GM12878 (cell line): ENCODE data around the gene CCDC51. TPM values are rescaled to one million over a fixed set of nuclear protein-coding genes. Genes with fewer than 3 reads are reported as not detected.
A peak's percentile ranks its signal among the peaks of the same experiment; 100 is the strongest.

Experiments used
- CHD2 ChIP-seq: IDR thresholded peaks from 2 replicates; pipeline ENCODE4 v1.6.1; 2011; ENCODE audit warnings: low read depth, low read length, improper control_type of control experiment, borderline replicate concordance
- CHD4 ChIP-seq: fragments of 200-600 bp; sonication (generic); IDR thresholded peaks from 2 replicates; pipeline ENCODE4 v1.6.1; 2016; ENCODE audit warnings: mild to moderate bottlenecking
- HDAC2 ChIP-seq: fragments of 200-600 bp; sonication (generic); IDR thresholded peaks from 2 replicates; pipeline ENCODE4 v1.6.1; 2017
- NFXL1 ChIP-seq: fragments of 450-650 bp; IDR thresholded peaks from 2 replicates; pipeline ENCODE4 v1.6.1; 2017; ENCODE audit warnings: antibody characterized with exemption, mild to moderate bottlenecking, borderline replicate concordance
- SMC3 ChIP-seq: IDR thresholded peaks from 2 replicates; pipeline ENCODE4 v1.6.1; 2011; ENCODE audit warnings: low read length, improper control_type of control experiment, borderline replicate concordance
- SREBF1 ChIP-seq: IDR thresholded peaks from 2 replicates; pipeline ENCODE4 v1.6.1; 2012; ENCODE audit warnings: mild to moderate bottlenecking, low read length
- SUPT20H ChIP-seq: IDR thresholded peaks from 2 replicates; pipeline ENCODE4 v1.6.1; 2011; ENCODE audit warnings: low read depth, mild to moderate bottlenecking, low read length, moderate library complexity, borderline replicate concordance; ENCODE audit not compliant: control insufficient read depth
- SUZ12 ChIP-seq: fragments of 200-600 bp; sonication (generic); IDR thresholded peaks from one replicate; pipeline ENCODE4 v1.6.1; 2018; ENCODE audit warnings: antibody characterized with exemption, mild to moderate bottlenecking; ENCODE audit not compliant: unreplicated experiment
- TAF1 ChIP-seq: IDR thresholded peaks from 2 replicates; pipeline ENCODE4 v1.6.1; 2011; ENCODE audit warnings: mild to moderate bottlenecking, low read depth, low read length, borderline replicate concordance
- ZNF207 ChIP-seq: fragments of 450-650 bp; IDR thresholded peaks from 2 replicates; pipeline ENCODE4 v1.6.1; 2014; ENCODE audit warnings: antibody characterized with exemption, mild to moderate bottlenecking, borderline replicate concordance
- ZNF24 ChIP-seq: fragments of 450-650 bp; IDR thresholded peaks from 2 replicates; pipeline ENCODE4 v1.6.1; 2017; ENCODE audit warnings: antibody characterized with exemption, mild to moderate bottlenecking
- polyA plus RNA-seq, 11 experiments: library from polyadenylated mRNA; depleted of rRNA in 4 of 11; unstranded in 6 of 11; stranded (reverse) in 5 of 11; fragments of >200 nt; fragmentation: Nextera tagmentation in 4 of 11; fragmentation: Illumina TruSeq in 1 of 11; extraction: Ambion mirVana in 4 of 11; extraction: Trizol in 1 of 11; gene quantifications; 1 replicate in 1 of 11; 2 replicates in 10 of 11; pipeline versions ENCODE4 v1.2.1 to v1.2.3, GENCODE V29; 2011 to 2016; ENCODE audit warnings: inconsistent platforms in 2 of 11, missing spikeins in 2 of 11, low read depth in 1 of 11
- total RNA-seq, 4 experiments: library from RNA; depleted of rRNA in 3 of 4; stranded (reverse); fragments of >200 nt in 3 of 4; fragmentation: Illumina TruSeq in 1 of 4; extraction: Trizol in 1 of 4; gene quantifications; 2 replicates each; pipeline versions ENCODE4 v1.2.1 to v1.2.3, GENCODE V29; 2013 to 2021
- TF ChIP-seq, protein P1 (sequence below): fragments of 450-650 bp; formaldehyde crosslinking; IDR thresholded peaks from 2 replicates; pipeline ENCODE4 v1.5.0; 2022; ENCODE audit warnings: mild to moderate bottlenecking, missing genetic modification characterization
- TF ChIP-seq, protein P2 (sequence below): IDR thresholded peaks from 2 replicates; pipeline ENCODE4 v1.6.1; 2012; ENCODE audit warnings: mild to moderate bottlenecking, low read depth, low read length
- TF ChIP-seq, protein P3 (sequence below): fragments of 450-650 bp; IDR thresholded peaks from 2 replicates; pipeline ENCODE4 v1.6.1; 2017; ENCODE audit warnings: mild to moderate bottlenecking, moderate library complexity
- TF ChIP-seq, protein P4 (sequence below): fragments of 450-650 bp; formaldehyde crosslinking; IDR thresholded peaks from 2 replicates; pipeline ENCODE4 v1.4.0; 2022; ENCODE audit warnings: mild to moderate bottlenecking, moderate library complexity

Gene CCDC51
- total and polyA plus RNA-seq, 10 of the 15 experiments (the other 5 are each of a cell fraction or from before 2014, with no cell fraction given), result 10.6 to 54.9 (median 28.5) TPM

DNA sequence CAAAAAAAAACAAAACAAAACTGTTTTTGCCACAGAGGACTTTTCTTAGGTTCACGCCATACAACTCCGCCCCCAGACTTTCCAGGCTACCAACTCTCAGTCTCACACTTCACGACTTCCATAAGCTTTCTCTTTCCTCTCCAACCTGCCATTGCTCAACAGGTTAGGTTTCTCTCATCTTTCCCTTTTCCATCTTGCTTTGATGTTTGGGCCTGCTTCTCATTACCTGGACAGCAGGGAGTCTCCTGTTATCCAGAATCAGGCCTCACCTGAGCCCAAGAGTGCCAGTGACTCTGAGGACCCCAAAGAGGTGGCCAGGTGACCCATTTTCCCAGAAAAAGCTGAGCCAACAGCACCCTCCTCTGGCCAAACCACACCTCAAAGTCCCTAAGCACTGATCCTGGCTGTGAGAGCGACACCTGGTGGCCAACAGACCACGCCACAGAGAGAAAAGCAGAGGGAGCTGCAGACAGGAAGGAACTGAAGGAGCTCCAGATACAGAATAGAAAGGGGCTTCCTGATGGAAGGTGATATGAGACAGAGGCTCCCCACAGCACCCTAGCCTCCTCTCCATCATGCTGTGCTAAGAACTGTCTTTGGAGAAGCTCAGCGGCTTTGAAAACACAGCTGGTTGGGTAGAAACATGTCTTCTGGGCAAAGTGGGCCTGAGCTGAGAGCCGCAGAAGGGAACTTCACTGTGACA is 4.0 kb downstream of the CCDC51 start (continued):
- TF ChIP-seq, protein P1, sequence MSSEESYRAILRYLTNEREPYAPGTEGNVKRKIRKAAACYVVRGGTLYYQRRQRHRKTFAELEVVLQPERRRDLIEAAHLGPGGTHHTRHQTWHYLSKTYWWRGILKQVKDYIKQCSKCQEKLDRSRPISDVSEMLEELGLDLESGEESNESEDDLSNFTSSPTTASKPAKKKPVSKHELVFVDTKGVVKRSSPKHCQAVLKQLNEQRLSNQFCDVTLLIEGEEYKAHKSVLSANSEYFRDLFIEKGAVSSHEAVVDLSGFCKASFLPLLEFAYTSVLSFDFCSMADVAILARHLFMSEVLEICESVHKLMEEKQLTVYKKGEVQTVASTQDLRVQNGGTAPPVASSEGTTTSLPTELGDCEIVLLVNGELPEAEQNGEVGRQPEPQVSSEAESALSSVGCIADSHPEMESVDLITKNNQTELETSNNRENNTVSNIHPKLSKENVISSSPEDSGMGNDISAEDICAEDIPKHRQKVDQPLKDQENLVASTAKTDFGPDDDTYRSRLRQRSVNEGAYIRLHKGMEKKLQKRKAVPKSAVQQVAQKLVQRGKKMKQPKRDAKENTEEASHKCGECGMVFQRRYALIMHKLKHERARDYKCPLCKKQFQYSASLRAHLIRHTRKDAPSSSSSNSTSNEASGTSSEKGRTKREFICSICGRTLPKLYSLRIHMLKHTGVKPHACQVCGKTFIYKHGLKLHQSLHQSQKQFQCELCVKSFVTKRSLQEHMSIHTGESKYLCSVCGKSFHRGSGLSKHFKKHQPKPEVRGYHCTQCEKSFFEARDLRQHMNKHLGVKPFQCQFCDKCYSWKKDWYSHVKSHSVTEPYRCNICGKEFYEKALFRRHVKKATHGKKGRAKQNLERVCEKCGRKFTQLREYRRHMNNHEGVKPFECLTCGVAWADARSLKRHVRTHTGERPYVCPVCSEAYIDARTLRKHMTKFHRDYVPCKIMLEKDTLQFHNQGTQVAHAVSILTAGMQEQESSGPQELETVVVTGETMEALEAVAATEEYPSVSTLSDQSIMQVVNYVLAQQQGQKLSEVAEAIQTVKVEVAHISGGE (CRISPR knock-in tag), result no peak
- TF ChIP-seq SREBF1 (no peak), CHD2 (no peak), SUZ12 (no peak), SUPT20H (no peak), NFXL1 (no peak), TAF1 (no peak), HDAC2 (no peak), ZNF24 (no peak), ZNF207 (no peak), SMC3 (peak; percentile 100), CHD4 (no peak)
- TF ChIP-seq, protein P2, sequence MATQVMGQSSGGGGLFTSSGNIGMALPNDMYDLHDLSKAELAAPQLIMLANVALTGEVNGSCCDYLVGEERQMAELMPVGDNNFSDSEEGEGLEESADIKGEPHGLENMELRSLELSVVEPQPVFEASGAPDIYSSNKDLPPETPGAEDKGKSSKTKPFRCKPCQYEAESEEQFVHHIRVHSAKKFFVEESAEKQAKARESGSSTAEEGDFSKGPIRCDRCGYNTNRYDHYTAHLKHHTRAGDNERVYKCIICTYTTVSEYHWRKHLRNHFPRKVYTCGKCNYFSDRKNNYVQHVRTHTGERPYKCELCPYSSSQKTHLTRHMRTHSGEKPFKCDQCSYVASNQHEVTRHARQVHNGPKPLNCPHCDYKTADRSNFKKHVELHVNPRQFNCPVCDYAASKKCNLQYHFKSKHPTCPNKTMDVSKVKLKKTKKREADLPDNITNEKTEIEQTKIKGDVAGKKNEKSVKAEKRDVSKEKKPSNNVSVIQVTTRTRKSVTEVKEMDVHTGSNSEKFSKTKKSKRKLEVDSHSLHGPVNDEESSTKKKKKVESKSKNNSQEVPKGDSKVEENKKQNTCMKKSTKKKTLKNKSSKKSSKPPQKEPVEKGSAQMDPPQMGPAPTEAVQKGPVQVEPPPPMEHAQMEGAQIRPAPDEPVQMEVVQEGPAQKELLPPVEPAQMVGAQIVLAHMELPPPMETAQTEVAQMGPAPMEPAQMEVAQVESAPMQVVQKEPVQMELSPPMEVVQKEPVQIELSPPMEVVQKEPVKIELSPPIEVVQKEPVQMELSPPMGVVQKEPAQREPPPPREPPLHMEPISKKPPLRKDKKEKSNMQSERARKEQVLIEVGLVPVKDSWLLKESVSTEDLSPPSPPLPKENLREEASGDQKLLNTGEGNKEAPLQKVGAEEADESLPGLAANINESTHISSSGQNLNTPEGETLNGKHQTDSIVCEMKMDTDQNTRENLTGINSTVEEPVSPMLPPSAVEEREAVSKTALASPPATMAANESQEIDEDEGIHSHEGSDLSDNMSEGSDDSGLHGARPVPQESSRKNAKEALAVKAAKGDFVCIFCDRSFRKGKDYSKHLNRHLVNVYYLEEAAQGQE, result no peak
- TF ChIP-seq, protein P3, sequence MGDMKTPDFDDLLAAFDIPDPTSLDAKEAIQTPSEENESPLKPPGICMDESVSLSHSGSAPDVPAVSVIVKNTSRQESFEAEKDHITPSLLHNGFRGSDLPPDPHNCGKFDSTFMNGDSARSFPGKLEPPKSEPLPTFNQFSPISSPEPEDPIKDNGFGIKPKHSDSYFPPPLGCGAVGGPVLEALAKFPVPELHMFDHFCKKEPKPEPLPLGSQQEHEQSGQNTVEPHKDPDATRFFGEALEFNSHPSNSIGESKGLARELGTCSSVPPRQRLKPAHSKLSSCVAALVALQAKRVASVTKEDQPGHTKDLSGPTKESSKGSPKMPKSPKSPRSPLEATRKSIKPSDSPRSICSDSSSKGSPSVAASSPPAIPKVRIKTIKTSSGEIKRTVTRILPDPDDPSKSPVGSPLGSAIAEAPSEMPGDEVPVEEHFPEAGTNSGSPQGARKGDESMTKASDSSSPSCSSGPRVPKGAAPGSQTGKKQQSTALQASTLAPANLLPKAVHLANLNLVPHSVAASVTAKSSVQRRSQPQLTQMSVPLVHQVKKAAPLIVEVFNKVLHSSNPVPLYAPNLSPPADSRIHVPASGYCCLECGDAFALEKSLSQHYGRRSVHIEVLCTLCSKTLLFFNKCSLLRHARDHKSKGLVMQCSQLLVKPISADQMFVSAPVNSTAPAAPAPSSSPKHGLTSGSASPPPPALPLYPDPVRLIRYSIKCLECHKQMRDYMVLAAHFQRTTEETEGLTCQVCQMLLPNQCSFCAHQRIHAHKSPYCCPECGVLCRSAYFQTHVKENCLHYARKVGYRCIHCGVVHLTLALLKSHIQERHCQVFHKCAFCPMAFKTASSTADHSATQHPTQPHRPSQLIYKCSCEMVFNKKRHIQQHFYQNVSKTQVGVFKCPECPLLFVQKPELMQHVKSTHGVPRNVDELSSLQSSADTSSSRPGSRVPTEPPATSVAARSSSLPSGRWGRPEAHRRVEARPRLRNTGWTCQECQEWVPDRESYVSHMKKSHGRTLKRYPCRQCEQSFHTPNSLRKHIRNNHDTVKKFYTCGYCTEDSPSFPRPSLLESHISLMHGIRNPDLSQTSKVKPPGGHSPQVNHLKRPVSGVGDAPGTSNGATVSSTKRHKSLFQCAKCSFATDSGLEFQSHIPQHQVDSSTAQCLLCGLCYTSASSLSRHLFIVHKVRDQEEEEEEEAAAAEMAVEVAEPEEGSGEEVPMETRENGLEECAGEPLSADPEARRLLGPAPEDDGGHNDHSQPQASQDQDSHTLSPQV, result no peak; the same call in 1 of the 2 replicates
- TF ChIP-seq, protein P4, sequence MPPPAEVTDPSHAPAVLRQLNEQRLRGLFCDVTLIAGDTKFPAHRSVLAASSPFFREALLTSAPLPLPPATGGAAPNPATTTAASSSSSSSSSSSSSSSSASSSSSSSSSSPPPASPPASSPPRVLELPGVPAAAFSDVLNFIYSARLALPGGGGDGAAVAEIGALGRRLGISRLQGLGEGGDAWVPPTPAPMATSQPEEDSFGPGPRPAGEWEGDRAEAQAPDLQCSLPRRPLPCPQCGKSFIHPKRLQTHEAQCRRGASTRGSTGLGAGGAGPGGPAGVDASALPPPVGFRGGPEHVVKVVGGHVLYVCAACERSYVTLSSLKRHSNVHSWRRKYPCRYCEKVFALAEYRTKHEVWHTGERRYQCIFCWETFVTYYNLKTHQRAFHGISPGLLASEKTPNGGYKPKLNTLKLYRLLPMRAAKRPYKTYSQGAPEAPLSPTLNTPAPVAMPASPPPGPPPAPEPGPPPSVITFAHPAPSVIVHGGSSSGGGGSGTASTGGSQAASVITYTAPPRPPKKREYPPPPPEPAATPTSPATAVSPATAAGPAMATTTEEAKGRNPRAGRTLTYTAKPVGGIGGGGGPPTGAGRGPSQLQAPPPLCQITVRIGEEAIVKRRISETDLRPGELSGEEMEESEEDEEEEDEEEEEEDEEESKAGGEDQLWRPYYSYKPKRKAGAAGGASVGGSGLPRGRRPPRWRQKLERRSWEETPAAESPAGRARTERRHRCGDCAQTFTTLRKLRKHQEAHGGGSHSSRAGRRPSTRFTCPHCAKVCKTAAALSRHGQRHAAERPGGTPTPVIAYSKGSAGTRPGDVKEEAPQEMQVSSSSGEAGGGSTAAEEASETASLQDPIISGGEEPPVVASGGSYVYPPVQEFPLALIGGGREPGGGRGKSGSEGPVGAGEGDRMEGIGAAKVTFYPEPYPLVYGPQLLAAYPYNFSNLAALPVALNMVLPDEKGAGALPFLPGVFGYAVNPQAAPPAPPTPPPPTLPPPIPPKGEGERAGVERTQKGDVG, result no peak
